NCI-H526 treated with DMSO at 0.1 percent for 48 hours (cell line): ENCODE data around the gene NEDD4L.
"Not testable (repeated sequence)": the region's sequence is repeated elsewhere in the genome, so short reads cannot be mapped to it uniquely, and the experiment has no call there.

Source experiments
- DNase-seq: peaks from one replicate; lab custom pipeline; 2025; lab: John Stamatoyannopoulos, UW

NEDD4L gene

GRCh38 chr18:58418361-58418760 is 374.3 kb downstream of the NEDD4L start:
- DNase-seq: no peak

GRCh38 chr18:58419587-58420199 is 375.7 kb downstream of the NEDD4L start:
- no peak for DNase-seq

GRCh38 chr18:58426611-58427010 is 382.6 kb downstream of the NEDD4L start:
- DNase-seq: no peak

- DNase-seq: no peak
These were observed 383.3 kb downstream of the NEDD4L start for GRCh38 chr18:58427321-58427720.

GRCh38 chr18:58429442-58429841 is 385.4 kb downstream of the NEDD4L start:
- DNase-seq: no peak

- DNase-seq: no peak
These were observed 387.2 kb downstream of the NEDD4L start for GRCh38 chr18:58431215-58431614.

- no peak for DNase-seq
These were observed 388.2 kb downstream of the NEDD4L start for GRCh38 chr18:58432050-58432727.

- DNase-seq: not testable (repeated sequence)
These were observed 391.4 kb downstream of the NEDD4L start for GRCh38 chr18:58435221-58436005.

- DNase-seq: no peak
These were observed 394.3 kb downstream of the NEDD4L start for GRCh38 chr18:58438161-58438957.

GRCh38 chr18:58438958-58439300 is 394.9 kb downstream of the NEDD4L start:
- DNase-seq: no peak

- no peak for DNase-seq
These were observed 399.6 kb downstream of the NEDD4L start for GRCh38 chr18:58443671-58444070.

- DNase-seq: no peak
These were observed 402.5 kb downstream of the NEDD4L start for GRCh38 chr18:58446391-58447060.

GRCh38 chr18:58447402-58448095 is 403.5 kb downstream of the NEDD4L start:
- DNase-seq: no peak

GRCh38 chr18:58449464-58449863 is 405.4 kb downstream of the NEDD4L start:
- DNase-seq: no peak
